Measurements from ENCODE around the gene CD9.
"Not testable (repeated sequence)": the region's sequence is repeated elsewhere in the genome, so short reads cannot be mapped to it uniquely, and the experiment has no call there.

CD9 gene

DNA sequence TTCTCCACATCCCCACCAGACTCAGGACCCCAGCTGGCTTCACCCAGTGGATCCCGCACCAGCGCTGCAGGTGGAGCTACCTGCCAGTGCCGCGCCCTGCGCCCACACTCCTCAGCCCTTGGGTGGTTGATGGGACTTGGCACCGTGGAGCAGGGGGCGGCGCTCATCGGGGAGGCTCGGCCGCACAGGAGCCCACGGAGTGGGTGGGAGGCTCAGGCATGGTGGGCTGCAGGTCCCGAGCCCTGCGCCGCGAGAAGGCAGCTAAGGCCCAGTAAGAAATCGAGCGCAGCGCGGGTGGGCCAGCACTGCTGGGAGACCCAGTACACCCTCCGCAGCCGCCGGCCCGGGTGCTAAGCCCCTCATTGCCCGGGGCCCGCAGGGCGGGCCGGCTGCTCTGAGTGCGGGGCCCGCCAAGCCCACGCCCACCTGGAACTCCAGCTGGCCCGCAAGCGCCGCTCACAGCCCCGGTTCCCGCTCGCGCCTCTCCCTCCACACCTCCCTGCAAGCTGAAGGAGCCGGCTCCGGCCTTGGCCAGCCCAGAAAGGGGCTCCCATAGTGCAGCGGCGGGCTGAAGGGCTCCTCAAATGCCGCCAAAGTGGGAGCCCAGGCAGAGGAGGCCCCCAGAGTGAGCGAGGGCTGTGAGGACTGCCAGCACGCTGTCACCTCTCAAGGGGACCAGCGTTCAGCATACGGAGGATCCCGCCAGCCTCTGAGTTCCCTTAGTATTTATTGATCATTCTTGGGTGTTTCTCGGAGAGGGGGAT, 9.3 kb upstream of the CD9 start:
- not testable (repeated sequence) for H3K9me3 ChIP-seq (ENCODE audit: control insufficient read depth, insufficient read depth, low read length); H3K27ac ChIP-seq (ENCODE audit: low read length); H3K27me3 ChIP-seq (ENCODE audit: control insufficient read depth, insufficient read depth, low read length); H3K4me3 ChIP-seq (ENCODE audit: low read length); DNase-seq (ENCODE audit: low read depth, low spot score); H3K4me1 ChIP-seq (ENCODE audit: control insufficient read depth, insufficient read depth, low read length); H3K36me3 ChIP-seq (ENCODE audit: control insufficient read depth, insufficient read depth, low read length)
- WGBS (ENCODE audit: insufficient coverage, insufficient read length) = no CpG with 5 or more reads among the region's 49 CpGs

DNA sequence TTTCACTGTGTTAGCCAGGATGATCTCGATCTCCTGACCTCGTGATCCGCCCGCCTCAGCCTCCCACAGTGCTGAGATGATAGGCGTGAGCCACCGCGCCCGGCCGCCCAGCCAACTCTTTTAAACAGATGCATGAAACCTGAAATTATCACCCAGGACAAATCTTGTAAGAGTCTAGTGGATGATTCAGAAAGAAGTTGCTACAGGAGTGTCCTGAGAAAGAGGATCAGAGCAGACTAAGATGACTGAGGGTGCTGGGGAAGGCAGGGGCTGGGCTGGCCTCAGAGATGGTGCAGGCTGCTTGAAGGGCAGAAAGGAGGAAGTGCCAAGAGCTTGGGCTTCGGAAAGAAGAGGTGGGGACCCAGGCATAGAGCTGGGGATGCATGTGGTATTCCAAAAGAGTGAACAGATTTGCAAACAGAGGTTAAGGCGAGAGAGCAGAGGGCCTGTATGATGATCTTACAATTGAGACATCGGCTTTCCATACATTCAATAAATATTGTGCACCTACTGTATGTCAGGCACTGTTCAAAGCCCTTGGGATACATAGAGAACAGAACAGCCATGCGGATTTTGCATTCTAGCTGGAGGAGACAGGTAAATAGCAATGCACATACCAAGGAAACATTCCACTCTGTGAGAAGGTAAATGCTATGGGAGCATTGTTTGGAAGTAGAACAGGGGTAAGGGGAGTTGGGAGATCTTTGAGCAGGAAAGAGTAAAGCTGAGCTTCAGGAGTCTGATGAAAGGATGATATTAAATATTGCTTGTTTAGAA, 7.4 kb upstream of the CD9 start:
- Histone ChIP-seq H3K27ac (ENCODE audit: low read length) (no peak overlapping the region), H3K9me3 (ENCODE audit: control insufficient read depth, insufficient read depth, low read length) (no peaks in the 10 kb centered on the region), H3K4me3 (ENCODE audit: low read length) (no peak overlapping the region), H3K4me1 (ENCODE audit: control insufficient read depth, insufficient read depth, low read length) (peaks cover 5% of the 10 kb centered on the region; the same call in 1 of the 2 replicates), H3K27me3 (ENCODE audit: control insufficient read depth, insufficient read depth, low read length) (no peaks in the 10 kb centered on the region), H3K36me3 (ENCODE audit: control insufficient read depth, insufficient read depth, low read length) (no peaks in the 10 kb centered on the region)
- no CpG with 5 or more reads among the region's 13 CpGs for WGBS (ENCODE audit: insufficient coverage, insufficient read length)
- no peak for DNase-seq (ENCODE audit: low read depth, low spot score)

DNA sequence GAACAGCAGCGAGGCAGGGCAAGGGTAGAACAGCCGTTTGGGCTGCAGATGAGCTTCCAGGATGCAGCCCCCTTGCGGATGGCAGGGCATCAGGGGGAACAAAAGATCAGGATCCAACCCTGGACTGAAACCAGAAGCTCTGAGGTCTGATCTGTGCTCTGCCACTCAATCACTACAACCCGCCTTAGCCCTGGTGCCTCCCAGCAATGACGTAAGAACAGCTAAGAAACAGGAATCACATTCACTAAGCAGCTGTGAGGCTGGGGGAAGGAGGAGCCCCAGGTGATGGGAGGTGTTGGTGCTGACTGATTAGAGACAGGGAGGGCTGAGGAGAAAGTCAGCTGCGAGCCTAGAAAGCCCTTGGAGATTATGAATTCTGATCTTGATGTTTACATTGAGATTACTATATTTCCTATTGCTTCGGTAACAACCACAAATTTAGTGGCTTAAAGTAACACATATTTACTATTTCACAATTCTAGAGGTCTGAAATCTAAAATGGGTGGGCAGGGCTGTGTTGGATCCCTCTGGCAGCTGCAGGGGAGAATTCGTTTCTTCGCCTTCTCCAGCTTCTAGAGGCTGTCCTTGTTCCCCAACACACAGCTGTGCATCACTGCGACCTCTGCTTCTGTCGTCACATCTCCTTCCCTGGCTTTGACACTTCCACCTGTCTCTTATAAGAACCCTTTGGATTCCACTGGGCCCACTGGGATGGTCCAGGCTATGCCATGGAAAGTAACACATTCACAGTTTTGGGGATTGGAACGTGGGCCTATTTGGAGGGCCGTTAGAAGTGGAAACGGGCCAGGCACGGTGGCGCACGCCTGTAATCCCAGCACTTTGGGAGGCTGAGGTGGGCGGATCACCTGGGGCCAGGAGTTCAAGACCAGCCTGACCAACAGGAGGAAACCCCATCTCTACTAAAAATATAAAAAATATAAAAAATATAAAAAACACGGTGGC, 6.1 kb upstream of the CD9 start:
- peaks cover 9% of the 10 kb centered on the region; the same call in 1 of the 2 replicates for H3K4me1 ChIP-seq (ENCODE audit: control insufficient read depth, insufficient read depth, low read length)
- no peaks in the 10 kb centered on the region for H3K36me3 ChIP-seq (ENCODE audit: control insufficient read depth, insufficient read depth, low read length)
- H3K4me3 ChIP-seq (ENCODE audit: low read length) = no peak overlapping the region
- H3K27me3 ChIP-seq (ENCODE audit: control insufficient read depth, insufficient read depth, low read length) = no peaks in the 10 kb centered on the region
- no peaks in the 10 kb centered on the region for H3K9me3 ChIP-seq (ENCODE audit: control insufficient read depth, insufficient read depth, low read length)
- DNase-seq (ENCODE audit: low read depth, low spot score) = no peak
- no peak overlapping the region for H3K27ac ChIP-seq (ENCODE audit: low read length)
- no CpG with 5 or more reads among the region's 19 CpGs for WGBS (ENCODE audit: insufficient coverage, insufficient read length)

DNA sequence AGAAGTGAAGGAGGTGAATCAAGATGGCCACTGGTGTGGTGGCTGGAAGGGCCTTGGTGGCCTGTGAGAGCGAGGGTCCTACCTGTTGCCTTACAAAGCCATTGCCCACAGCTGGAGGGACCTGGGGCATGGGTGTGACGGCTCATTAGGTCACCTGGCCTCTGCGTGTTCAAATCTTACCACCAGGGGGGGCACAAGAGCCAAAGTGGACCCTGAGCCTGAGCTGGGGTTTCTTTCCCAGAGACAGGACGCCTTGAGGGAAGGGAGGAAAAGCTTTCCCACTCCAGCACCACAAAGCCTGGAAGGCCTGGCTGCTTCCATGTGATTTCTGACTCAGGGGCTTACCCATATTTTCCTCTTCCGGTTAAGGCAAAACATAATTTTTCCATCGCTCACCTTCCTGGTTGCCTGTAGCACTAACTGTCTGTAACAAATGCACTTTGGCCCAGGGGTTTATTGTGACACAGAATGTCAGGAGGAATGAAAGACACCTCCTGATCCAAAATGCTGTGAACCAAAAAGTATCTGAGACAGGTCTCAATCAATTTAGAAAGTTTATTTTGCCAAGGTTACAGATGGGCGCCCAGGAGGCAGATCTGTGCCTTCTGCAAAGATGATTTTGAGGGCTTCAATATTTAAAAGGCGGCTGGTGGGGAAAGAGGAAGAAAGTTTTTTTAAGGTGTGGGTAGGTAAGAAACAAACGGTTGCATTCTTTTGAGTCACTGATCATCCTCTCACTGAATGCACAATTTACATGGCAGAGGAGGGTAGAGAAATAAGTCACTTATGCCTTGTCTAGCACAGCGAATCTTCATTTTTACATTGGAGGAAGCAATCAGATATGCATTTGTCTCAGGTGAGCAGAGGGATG, 4.3 kb upstream of the CD9 start:
- 100% methylated on average over 2 of the region's 10 CpGs for WGBS (ENCODE audit: insufficient coverage, insufficient read length)
- H3K27ac ChIP-seq (ENCODE audit: low read length) = no peak overlapping the region
- no peak for DNase-seq (ENCODE audit: low read depth, low spot score)

DNA sequence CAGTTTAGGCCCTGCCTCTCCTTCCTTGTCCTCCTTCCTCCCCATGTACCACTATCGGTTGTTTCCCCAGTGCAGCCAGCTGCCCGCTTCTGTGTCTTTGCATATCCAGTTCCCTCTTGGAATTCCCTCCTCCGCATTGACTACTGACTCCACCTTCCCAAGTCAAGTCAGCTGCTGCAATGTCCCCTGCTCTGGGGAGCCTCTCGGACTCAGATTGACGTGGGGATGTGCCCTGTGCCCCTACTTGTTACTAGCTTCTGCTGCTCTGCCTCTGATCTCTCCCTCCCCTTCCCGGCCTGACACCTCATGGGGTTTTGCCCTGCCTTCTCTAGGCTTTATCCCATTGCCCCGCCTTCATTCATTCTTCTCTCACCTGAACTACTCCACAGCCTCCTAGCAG, 2.1 kb upstream of the CD9 start:
- Histone ChIP-seq H3K4me1 (ENCODE audit: control insufficient read depth, insufficient read depth, low read length) (peaks cover 15% of the 10 kb centered on the region), H3K27ac (ENCODE audit: low read length) (no peak overlapping the region), H3K27me3 (ENCODE audit: control insufficient read depth, insufficient read depth, low read length) (no peaks in the 10 kb centered on the region), H3K9me3 (ENCODE audit: control insufficient read depth, insufficient read depth, low read length) (no peaks in the 10 kb centered on the region), H3K36me3 (ENCODE audit: control insufficient read depth, insufficient read depth, low read length) (peaks cover 3% of the 10 kb centered on the region; the same call in 1 of the 2 replicates), H3K4me3 (ENCODE audit: low read length) (no peak overlapping the region)
- no peak for DNase-seq (ENCODE audit: low read depth, low spot score)
- WGBS (ENCODE audit: insufficient coverage, insufficient read length) = no CpG with 5 or more reads among the region's 7 CpGs

More for the DNA sequence above, 4.3 kb upstream of the CD9 start:
- Histone ChIP-seq H3K4me1 (ENCODE audit: control insufficient read depth, insufficient read depth, low read length) (peaks cover 9% of the 10 kb centered on the region; the same call in 1 of the 2 replicates), H3K27me3 (ENCODE audit: control insufficient read depth, insufficient read depth, low read length) (no peaks in the 10 kb centered on the region), H3K9me3 (ENCODE audit: control insufficient read depth, insufficient read depth, low read length) (no peaks in the 10 kb centered on the region), H3K4me3 (ENCODE audit: low read length) (no peak overlapping the region), H3K36me3 (ENCODE audit: control insufficient read depth, insufficient read depth, low read length) (no peaks in the 10 kb centered on the region)

DNA sequence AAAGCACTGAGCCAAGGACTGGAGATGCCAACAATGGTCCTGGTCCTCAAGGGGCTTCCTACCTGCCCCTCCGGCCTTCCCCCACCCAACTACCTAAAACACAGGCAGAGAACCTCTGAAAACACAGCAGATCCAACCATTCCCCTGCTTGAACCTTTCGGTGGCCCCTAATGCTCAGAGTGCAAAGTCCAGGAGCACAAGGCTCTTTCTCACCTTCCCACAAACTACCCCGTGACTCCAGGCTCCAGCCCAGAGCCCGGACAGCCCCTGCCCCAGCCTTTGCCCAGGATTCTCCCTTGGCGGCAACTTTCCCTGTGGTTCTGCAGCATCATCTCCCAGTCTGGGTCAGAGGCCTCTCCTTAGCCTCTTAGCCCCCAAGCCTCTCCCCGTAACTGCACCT, 1.6 kb upstream of the CD9 start:
- Histone ChIP-seq H3K27me3 (ENCODE audit: control insufficient read depth, insufficient read depth, low read length) (no peaks in the 10 kb centered on the region), H3K4me3 (ENCODE audit: low read length) (no peak overlapping the region), H3K9me3 (ENCODE audit: control insufficient read depth, insufficient read depth, low read length) (no peaks in the 10 kb centered on the region), H3K36me3 (ENCODE audit: control insufficient read depth, insufficient read depth, low read length) (peaks cover 3% of the 10 kb centered on the region; the same call in 1 of the 2 replicates), H3K4me1 (ENCODE audit: control insufficient read depth, insufficient read depth, low read length) (peaks cover 14% of the 10 kb centered on the region), H3K27ac (ENCODE audit: low read length) (no peak overlapping the region)
- DNase-seq (ENCODE audit: low read depth, low spot score) = no peak
- WGBS (ENCODE audit: insufficient coverage, insufficient read length) = no CpG with 5 or more reads among the region's 6 CpGs

DNA sequence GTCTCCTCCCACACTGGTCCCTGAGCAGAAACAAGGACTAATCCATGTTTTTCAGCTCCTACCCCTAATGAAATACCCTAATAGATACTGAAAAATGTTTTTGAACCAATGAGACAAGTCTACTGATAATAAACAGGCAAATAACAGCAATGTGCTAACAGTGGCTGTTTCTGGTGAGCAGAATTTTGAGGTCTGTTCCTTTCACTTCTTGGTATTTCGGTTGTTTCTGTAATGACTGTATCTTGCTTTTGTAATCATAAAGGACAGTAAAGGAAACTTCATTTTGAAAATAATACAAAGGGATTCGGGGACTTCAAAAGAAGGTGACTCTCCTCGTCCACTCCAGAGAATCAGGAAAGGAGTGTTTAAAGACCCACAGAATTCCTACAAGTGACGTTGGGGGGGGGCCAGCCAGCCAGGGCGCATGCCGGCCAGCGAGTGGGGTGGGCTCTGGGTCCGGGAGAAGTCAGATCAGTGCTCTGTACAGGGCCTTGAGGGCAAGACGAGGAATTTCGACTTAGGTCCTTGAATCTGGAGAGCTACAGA, 1.1 kb upstream of the CD9 start:
- no peak for DNase-seq (ENCODE audit: low read depth, low spot score)
- no peaks in the 10 kb centered on the region for H3K9me3 ChIP-seq (ENCODE audit: control insufficient read depth, insufficient read depth, low read length)
- H3K27me3 ChIP-seq (ENCODE audit: control insufficient read depth, insufficient read depth, low read length) = no peaks in the 10 kb centered on the region
- no CpG with 5 or more reads among the region's 10 CpGs for WGBS (ENCODE audit: insufficient coverage, insufficient read length)
- peaks cover 16% of the 10 kb centered on the region for H3K4me1 ChIP-seq (ENCODE audit: control insufficient read depth, insufficient read depth, low read length)
- H3K27ac ChIP-seq (ENCODE audit: low read length) = no peak overlapping the region
- H3K36me3 ChIP-seq (ENCODE audit: control insufficient read depth, insufficient read depth, low read length) = peaks cover 3% of the 10 kb centered on the region; the same call in 1 of the 2 replicates
- H3K4me3 ChIP-seq (ENCODE audit: low read length) = no peak overlapping the region

DNA sequence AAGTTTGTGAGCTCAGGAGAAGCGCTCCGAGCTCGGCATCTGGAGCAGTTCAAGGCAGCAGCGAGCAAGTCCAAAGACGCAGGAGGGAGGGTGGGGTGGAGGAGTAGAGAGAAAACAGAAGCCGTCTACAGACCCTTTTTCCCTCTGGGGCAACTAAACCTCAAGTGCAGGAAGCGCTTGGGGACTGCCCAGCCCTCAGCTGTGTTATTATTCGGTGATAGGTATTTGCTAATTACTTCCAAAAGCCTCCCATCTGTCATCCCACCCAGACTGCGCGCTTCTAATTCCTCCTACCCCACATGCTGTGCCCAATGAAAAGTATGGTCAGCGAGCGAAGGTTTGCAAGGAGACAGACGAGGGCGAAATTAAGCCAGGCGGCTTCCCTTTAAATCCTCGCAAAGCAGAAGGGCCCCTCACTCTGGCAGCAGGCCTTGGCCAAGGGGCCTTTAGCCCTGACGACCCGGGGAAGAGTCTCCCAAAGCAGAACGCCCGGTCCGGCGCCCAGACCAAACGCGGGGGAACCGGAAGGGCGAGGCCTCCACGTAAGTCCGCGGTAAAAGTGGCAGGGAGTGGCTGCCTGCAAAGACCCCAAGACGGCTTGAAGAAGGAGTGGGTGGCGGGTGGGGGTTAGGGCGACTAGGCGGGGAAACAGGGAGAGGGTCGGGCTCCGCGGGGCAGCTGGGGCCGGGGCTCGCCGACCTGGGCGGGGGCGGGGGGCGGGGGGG, 507 bp upstream of the CD9 start:
- Histone ChIP-seq H3K36me3 (ENCODE audit: control insufficient read depth, insufficient read depth, low read length) (peaks cover 3% of the 10 kb centered on the region; the same call in 1 of the 2 replicates), H3K4me1 (ENCODE audit: control insufficient read depth, insufficient read depth, low read length) (peaks cover 17% of the 10 kb centered on the region), H3K4me3 (ENCODE audit: low read length) (peak overlapping the region; percentile 49; the same call in 1 of the 2 replicates), H3K27me3 (ENCODE audit: control insufficient read depth, insufficient read depth, low read length) (no peaks in the 10 kb centered on the region), H3K9me3 (ENCODE audit: control insufficient read depth, insufficient read depth, low read length) (no peaks in the 10 kb centered on the region), H3K27ac (ENCODE audit: low read length) (no peak overlapping the region)
- DNase-seq (ENCODE audit: low read depth, low spot score) = no peak
- WGBS (ENCODE audit: insufficient coverage, insufficient read length) = no CpG with 5 or more reads among the region's 42 CpGs

DNA sequence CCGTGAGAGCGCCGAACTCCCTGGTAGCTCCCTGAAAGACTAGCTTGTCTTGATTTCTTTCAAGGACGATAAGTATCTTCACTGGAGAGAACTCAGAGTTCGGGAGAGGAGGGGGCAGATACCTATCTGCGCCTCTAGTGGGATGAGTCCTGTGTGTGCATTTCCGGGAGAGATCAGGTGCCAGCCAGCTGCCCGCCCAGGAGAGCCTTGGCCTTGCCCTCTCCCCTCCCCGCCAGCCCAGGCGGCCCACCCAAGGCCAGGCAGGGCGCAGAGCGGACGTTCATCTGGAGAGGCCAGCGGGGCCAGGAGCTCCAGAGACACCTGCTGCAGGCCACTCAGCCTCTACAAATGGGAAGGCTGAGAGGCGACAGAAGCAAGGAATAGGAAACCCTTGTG, 1.0 kb downstream of the CD9 start:
- H3K27me3 ChIP-seq (ENCODE audit: control insufficient read depth, insufficient read depth, low read length) = no peaks in the 10 kb centered on the region
- H3K4me3 ChIP-seq (ENCODE audit: low read length) = peak overlapping the region; percentile 50
- no peak for DNase-seq (ENCODE audit: low read depth, low spot score)
- peaks cover 26% of the 10 kb centered on the region for H3K4me1 ChIP-seq (ENCODE audit: control insufficient read depth, insufficient read depth, low read length)
- H3K9me3 ChIP-seq (ENCODE audit: control insufficient read depth, insufficient read depth, low read length) = no peaks in the 10 kb centered on the region
- H3K36me3 ChIP-seq (ENCODE audit: control insufficient read depth, insufficient read depth, low read length) = peaks cover 3% of the 10 kb centered on the region; the same call in 1 of the 2 replicates
- no CpG with 5 or more reads among the region's 15 CpGs for WGBS (ENCODE audit: insufficient coverage, insufficient read length)
- H3K27ac ChIP-seq (ENCODE audit: low read length) = no peak overlapping the region
